ENCODE data around the gene RHOH. TPM values are rescaled to one million over a fixed set of nuclear protein-coding genes. Genes with fewer than 3 reads are reported as not detected.

RHOH gene
- total and polyA plus RNA-seq, 10 of the 15 experiments (the other 5 are each of a cell fraction or from before 2014, with no cell fraction given): 46.5 to 120 (median 57.9) TPM

GRCh38 chr4:40196724-40197281 lies at the start of gene RHOH (continued):
- peak; percentile 84; the same call in 1 of the 2 replicates for TF ChIP-seq ZBED1 (IDR thresholded peaks at IDR 0.05; ENCODE audit: borderline replicate concordance)
- TF ChIP-seq, protein P1, sequence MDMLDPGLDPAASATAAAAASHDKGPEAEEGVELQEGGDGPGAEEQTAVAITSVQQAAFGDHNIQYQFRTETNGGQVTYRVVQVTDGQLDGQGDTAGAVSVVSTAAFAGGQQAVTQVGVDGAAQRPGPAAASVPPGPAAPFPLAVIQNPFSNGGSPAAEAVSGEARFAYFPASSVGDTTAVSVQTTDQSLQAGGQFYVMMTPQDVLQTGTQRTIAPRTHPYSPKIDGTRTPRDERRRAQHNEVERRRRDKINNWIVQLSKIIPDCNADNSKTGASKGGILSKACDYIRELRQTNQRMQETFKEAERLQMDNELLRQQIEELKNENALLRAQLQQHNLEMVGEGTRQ (IDR thresholded peaks at IDR 0.05; ENCODE audit: borderline replicate concordance, low read depth, low read length): no peak
- TF ChIP-seq ZNF24 (IDR thresholded peaks at IDR 0.05): peak; percentile 62; the same call in 1 of the 2 replicates
- TF ChIP-seq BCL3 (IDR thresholded peaks at IDR 0.05; ENCODE audit: borderline replicate concordance, insufficient read depth, low read depth, low read length, poor library complexity, severe bottlenecking): peak; percentile 80
- TF ChIP-seq, protein P2, sequence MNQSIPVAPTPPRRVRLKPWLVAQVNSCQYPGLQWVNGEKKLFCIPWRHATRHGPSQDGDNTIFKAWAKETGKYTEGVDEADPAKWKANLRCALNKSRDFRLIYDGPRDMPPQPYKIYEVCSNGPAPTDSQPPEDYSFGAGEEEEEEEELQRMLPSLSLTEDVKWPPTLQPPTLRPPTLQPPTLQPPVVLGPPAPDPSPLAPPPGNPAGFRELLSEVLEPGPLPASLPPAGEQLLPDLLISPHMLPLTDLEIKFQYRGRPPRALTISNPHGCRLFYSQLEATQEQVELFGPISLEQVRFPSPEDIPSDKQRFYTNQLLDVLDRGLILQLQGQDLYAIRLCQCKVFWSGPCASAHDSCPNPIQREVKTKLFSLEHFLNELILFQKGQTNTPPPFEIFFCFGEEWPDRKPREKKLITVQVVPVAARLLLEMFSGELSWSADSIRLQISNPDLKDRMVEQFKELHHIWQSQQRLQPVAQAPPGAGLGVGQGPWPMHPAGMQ (IDR thresholded peaks at IDR 0.05; ENCODE audit: borderline replicate concordance): no peak
- peak; percentile 91 for TF ChIP-seq SMAD1 (IDR thresholded peaks at IDR 0.05; ENCODE audit: low read depth, partially characterized antibody)
- TF ChIP-seq, protein P3, sequence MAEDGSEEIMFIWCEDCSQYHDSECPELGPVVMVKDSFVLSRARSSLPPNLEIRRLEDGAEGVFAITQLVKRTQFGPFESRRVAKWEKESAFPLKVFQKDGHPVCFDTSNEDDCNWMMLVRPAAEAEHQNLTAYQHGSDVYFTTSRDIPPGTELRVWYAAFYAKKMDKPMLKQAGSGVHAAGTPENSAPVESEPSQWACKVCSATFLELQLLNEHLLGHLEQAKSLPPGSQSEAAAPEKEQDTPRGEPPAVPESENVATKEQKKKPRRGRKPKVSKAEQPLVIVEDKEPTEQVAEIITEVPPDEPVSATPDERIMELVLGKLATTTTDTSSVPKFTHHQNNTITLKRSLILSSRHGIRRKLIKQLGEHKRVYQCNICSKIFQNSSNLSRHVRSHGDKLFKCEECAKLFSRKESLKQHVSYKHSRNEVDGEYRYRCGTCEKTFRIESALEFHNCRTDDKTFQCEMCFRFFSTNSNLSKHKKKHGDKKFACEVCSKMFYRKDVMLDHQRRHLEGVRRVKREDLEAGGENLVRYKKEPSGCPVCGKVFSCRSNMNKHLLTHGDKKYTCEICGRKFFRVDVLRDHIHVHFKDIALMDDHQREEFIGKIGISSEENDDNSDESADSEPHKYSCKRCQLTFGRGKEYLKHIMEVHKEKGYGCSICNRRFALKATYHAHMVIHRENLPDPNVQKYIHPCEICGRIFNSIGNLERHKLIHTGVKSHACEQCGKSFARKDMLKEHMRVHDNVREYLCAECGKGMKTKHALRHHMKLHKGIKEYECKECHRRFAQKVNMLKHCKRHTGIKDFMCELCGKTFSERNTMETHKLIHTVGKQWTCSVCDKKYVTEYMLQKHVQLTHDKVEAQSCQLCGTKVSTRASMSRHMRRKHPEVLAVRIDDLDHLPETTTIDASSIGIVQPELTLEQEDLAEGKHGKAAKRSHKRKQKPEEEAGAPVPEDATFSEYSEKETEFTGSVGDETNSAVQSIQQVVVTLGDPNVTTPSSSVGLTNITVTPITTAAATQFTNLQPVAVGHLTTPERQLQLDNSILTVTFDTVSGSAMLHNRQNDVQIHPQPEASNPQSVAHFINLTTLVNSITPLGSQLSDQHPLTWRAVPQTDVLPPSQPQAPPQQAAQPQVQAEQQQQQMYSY (CRISPR knock-in tag; IDR thresholded peaks at IDR 0.05): no peak
- TF ChIP-seq ZNF687 (IDR thresholded peaks at IDR 0.05): peak; percentile 89
- TF ChIP-seq NKRF (conservative IDR thresholded peaks at IDR 0.05): peak; percentile 70; the same call in 1 of the 2 replicates
- no peak for TF ChIP-seq NR2C1 (IDR thresholded peaks at IDR 0.05)
- TF ChIP-seq SIN3A (IDR thresholded peaks at IDR 0.05; ENCODE audit: low read depth, low read length): peak; percentile 86
- TF ChIP-seq, protein P4, sequence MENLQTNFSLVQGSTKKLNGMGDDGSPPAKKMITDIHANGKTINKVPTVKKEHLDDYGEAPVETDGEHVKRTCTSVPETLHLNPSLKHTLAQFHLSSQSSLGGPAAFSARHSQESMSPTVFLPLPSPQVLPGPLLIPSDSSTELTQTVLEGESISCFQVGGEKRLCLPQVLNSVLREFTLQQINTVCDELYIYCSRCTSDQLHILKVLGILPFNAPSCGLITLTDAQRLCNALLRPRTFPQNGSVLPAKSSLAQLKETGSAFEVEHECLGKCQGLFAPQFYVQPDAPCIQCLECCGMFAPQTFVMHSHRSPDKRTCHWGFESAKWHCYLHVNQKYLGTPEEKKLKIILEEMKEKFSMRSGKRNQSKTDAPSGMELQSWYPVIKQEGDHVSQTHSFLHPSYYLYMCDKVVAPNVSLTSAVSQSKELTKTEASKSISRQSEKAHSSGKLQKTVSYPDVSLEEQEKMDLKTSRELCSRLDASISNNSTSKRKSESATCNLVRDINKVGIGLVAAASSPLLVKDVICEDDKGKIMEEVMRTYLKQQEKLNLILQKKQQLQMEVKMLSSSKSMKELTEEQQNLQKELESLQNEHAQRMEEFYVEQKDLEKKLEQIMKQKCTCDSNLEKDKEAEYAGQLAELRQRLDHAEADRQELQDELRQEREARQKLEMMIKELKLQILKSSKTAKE (IDR thresholded peaks at IDR 0.05; ENCODE audit: low read depth, poor library complexity, severe bottlenecking): peak; percentile 65

All from GM12878 (cell line).